GM18499 (cell line): ENCODE results near the gene UBB.

ENCODE experiments used
- ATAC-seq: cut with Tn5 transposase; IDR thresholded peaks from one replicate; pipeline ENCODE4 v1.9.1; 2021; ENCODE audit warnings: moderate number of reproducible peaks; ENCODE audit not compliant: insufficient read depth, unreplicated experiment

UBB gene

GRCh38 chr17:16380640-16381495 is at the start of gene UBB:
Gene UBB, plus strand, starts transcription at chr17:16381091. Its CDS starts 817 bp downstream, at chr17:16381908.
- peak; percentile 65 for ATAC-seq

- ATAC-seq, result no peak
Measured at GRCh38 chr17:16338391-16338790, 42.5 kb upstream of the UBB start.

- ATAC-seq, result no peak
Measured at GRCh38 chr17:16339402-16339801, 41.5 kb upstream of the UBB start.

- ATAC-seq, result no peak
Measured at GRCh38 chr17:16339959-16340358, 40.9 kb upstream of the UBB start.

GRCh38 chr17:16342979-16343378 is 37.9 kb upstream of the UBB start:
- ATAC-seq, result no peak

- ATAC-seq, result no peak
Measured at GRCh38 chr17:16343569-16343968, 37.3 kb upstream of the UBB start.

GRCh38 chr17:16345565-16345964 is 35.3 kb upstream of the UBB start:
- ATAC-seq, result no peak

GRCh38 chr17:16346721-16347271 is 34.1 kb upstream of the UBB start:
- ATAC-seq, result no peak

- no peak for ATAC-seq
Measured at GRCh38 chr17:16348586-16348985, 32.3 kb upstream of the UBB start.

- ATAC-seq, result no peak
Measured at GRCh38 chr17:16349431-16349830, 31.5 kb upstream of the UBB start.

GRCh38 chr17:16351831-16352230 is 29.1 kb upstream of the UBB start:
- no peak for ATAC-seq

GRCh38 chr17:16352303-16352666 is 28.6 kb upstream of the UBB start:
- no peak for ATAC-seq

- ATAC-seq, result no peak
Measured at GRCh38 chr17:16352667-16353316, 28.1 kb upstream of the UBB start.

GRCh38 chr17:16353317-16354174 is 27.3 kb upstream of the UBB start, which contains the start of gene CENPV:
Gene CENPV, minus strand, starts transcription at chr17:16353469. Its CDS starts 33 bp downstream, at chr17:16353436.
- no peak for ATAC-seq

GRCh38 chr17:16354585-16354984 is 26.3 kb upstream of the UBB start:
- ATAC-seq, result no peak

GRCh38 chr17:16358394-16358793 is 22.5 kb upstream of the UBB start:
- ATAC-seq, result no peak

GRCh38 chr17:16361874-16362273 is 19.0 kb upstream of the UBB start:
- no peak for ATAC-seq

GRCh38 chr17:16363749-16364536 is 16.9 kb upstream of the UBB start:
- no peak for ATAC-seq

- no peak for ATAC-seq
Measured at GRCh38 chr17:16364625-16365024, 16.3 kb upstream of the UBB start.

GRCh38 chr17:16371742-16372141 is 9.1 kb upstream of the UBB start:
- ATAC-seq, result no peak
